CD14-positive monocyte (primary cell): ENCODE results near the gene CABCOCO1. TPM values are rescaled to one million over a fixed set of nuclear protein-coding genes. Genes with fewer than 3 reads are reported as not detected.
A peak's percentile ranks its signal among the peaks of the same experiment; 100 is the strongest.

Source experiments
- DNase-seq, 3 donors: peaks; one replicate each; pipeline ENCODE4 v3.0.0-alpha.2; 2011 to 2022
- H2AFZ ChIP-seq: 2 replicates; pipeline ENCODE4 v1.6.0; 2012; ENCODE audit warnings: mild to moderate bottlenecking, low read depth, low read length, inconsistent platforms; ENCODE audit not compliant: insufficient read depth, poor library complexity, severe bottlenecking
- H3K27ac ChIP-seq, 2 donors: 1 replicate in 1 of 2; 2 replicates in 1 of 2; pipeline ENCODE4 v1.5.1; 2012 to 2013; ENCODE audit warnings: low read length in 2 of 2, control low read depth in 1 of 2, inconsistent platforms in 1 of 2, low read depth in 1 of 2, mild to moderate bottlenecking in 1 of 2
- H3K27me3 ChIP-seq, 2 donors: one replicate each; pipeline versions ENCODE4 v1.6.0 to v1.6.1; 2011 to 2013; ENCODE audit warnings: low read length in 2 of 2; ENCODE audit not compliant: control insufficient read depth in 2 of 2, insufficient read depth in 2 of 2
- H3K36me3 ChIP-seq, 2 donors: replicated peaks in 1 of 2; 1 replicate in 1 of 2; 2 replicates in 1 of 2; pipeline versions ENCODE4 v1.5.1 to v1.6.1; 2012 to 2013; ENCODE audit warnings: low read length in 2 of 2, control low read depth in 1 of 2, inconsistent platforms in 1 of 2, mild to moderate bottlenecking in 1 of 2; ENCODE audit not compliant: insufficient read depth in 2 of 2, control insufficient read depth in 1 of 2
- H3K4me1 ChIP-seq, 2 donors: 1 replicate in 1 of 2; 2 replicates in 1 of 2; pipeline versions ENCODE4 v1.5.1 to v1.6.1; 2012 to 2013; ENCODE audit warnings: low read length in 2 of 2, control low read depth in 1 of 2, inconsistent platforms in 1 of 2, mild to moderate bottlenecking in 1 of 2, moderate library complexity in 1 of 2; ENCODE audit not compliant: insufficient read depth in 2 of 2, control insufficient read depth in 1 of 2
- H3K4me2 ChIP-seq: replicated peaks from 2 replicates; pipeline ENCODE3; 2012; ENCODE audit warnings: low read length, moderate library complexity, mild to moderate bottlenecking; ENCODE audit not compliant: poor library complexity, severe bottlenecking; ENCODE audit errors: extremely low read depth
- H3K4me3 ChIP-seq, 3 experiments: fragments of 200-600 bp in 1 of 3; sonication (generic) in 1 of 3; replicated peaks in 1 of 3; 1 replicate in 2 of 3; 2 replicates in 1 of 3; pipeline ENCODE4 v1.5.1; 2011 to 2013; ENCODE audit warnings: low read length in 3 of 3, mild to moderate bottlenecking in 3 of 3, control low read depth in 2 of 3, low read depth in 2 of 3, inconsistent platforms in 1 of 3, moderate library complexity in 1 of 3
- H3K79me2 ChIP-seq: 2 replicates; pipeline ENCODE4 v1.6.0; 2012; ENCODE audit warnings: mild to moderate bottlenecking, control low read depth, inconsistent platforms, low read length, moderate library complexity; ENCODE audit not compliant: insufficient read depth
- H3K9ac ChIP-seq: 2 replicates; pipeline ENCODE4 v1.6.0; 2017; ENCODE audit warnings: low read length, mild to moderate bottlenecking; ENCODE audit not compliant: insufficient read depth, poor library complexity, severe bottlenecking
- H3K9me3 ChIP-seq, 2 donors: replicated peaks in 1 of 2; 1 replicate in 1 of 2; 2 replicates in 1 of 2; pipeline versions ENCODE4 v1.5.1 to v1.6.1; 2012 to 2013; ENCODE audit warnings: low read length in 2 of 2, control low read depth in 1 of 2; ENCODE audit not compliant: control insufficient read depth in 1 of 2, insufficient read depth in 1 of 2
- H4K20me1 ChIP-seq: 2 replicates; pipeline ENCODE4 v1.6.0; 2012; ENCODE audit warnings: mild to moderate bottlenecking, low read length, control low read depth, moderate library complexity; ENCODE audit not compliant: insufficient read depth
- H3K27ac Mint-ChIP-seq, 7 donors: one replicate each; pipeline ENCODE4 v1.8.0; 2020; ENCODE audit warnings: mild to moderate bottlenecking in 7 of 7, mixed read lengths in 7 of 7, moderate library complexity in 6 of 7, inconsistent platforms in 2 of 7
- H3K27me3 Mint-ChIP-seq, 3 donors: one replicate each; pipeline ENCODE4 v1.8.0; 2021 to 2022; ENCODE audit warnings: low read depth in 3 of 3, mild to moderate bottlenecking in 3 of 3, mixed read lengths in 3 of 3, moderate library complexity in 3 of 3, inconsistent platforms in 1 of 3
- H3K36me3 Mint-ChIP-seq, 2 donors: one replicate each; pipeline ENCODE4 v1.8.0; 2020; ENCODE audit warnings: mixed read lengths in 2 of 2, inconsistent platforms in 1 of 2, mild to moderate bottlenecking in 1 of 2
- H3K4me1 Mint-ChIP-seq: one replicate; pipeline ENCODE4 v1.8.0; 2020; ENCODE audit warnings: mild to moderate bottlenecking, mixed read lengths
- H3K4me3 Mint-ChIP-seq, 2 donors: one replicate each; pipeline ENCODE4 v1.8.0; 2020; ENCODE audit warnings: mild to moderate bottlenecking in 2 of 2, mixed read lengths in 2 of 2, moderate library complexity in 1 of 2
- H3K9me3 Mint-ChIP-seq, 7 donors: one replicate each; pipeline ENCODE4 v1.8.0; 2020 to 2022; ENCODE audit warnings: mixed read lengths in 7 of 7, mild to moderate bottlenecking in 6 of 7, moderate library complexity in 6 of 7, inconsistent platforms in 2 of 7
- CTCF ChIP-seq: fragments of 200-600 bp; IDR thresholded peaks from one replicate; pipeline ENCODE4 v1.8.0; 2022; ENCODE audit warnings: antibody characterized with exemption, mild to moderate bottlenecking
- WGBS: methylation state at CpG from one replicate; pipeline ENCODE4 v1.1.5; 2013; ENCODE audit warnings: missing lambda C conversion rate; ENCODE audit not compliant: insufficient coverage; 5-methylcytosine and 5-hydroxymethylcytosine counted together
- intact Hi-C, 2 donors: fragments of 100-400 bp; cut with micrococcal nuclease; formaldehyde crosslinking; loops; one replicate each; pipeline versions ENCODE4 v1.15.0 to v1.15.1; 2023
- polyA plus RNA-seq, 3 donors: library from polyadenylated mRNA; depleted of rRNA in 1 of 3; unstranded in 2 of 3; stranded (reverse) in 1 of 3; fragments of 300-500 nt in 2 of 3; fragments of >200 nt in 1 of 3; fragmentation: Illumina TruSeq in 2 of 3; gene quantifications; 1 replicate in 2 of 3; 2 replicates in 1 of 3; pipeline ENCODE4 v1.2.3, GENCODE V29; 2012 to 2021

Gene CABCOCO1
- polyA plus RNA-seq, 3 donors = not detected

GRCh38 chr10:61804414-61804813 is 141.7 kb downstream of the CABCOCO1 start:
- intact Hi-C loops = no loop called here
- TF ChIP-seq CTCF = no peak
- no peaks in the 10 kb centered on the region for H3K79me2 ChIP-seq
- H3K4me1 ChIP-seq = peaks cover 0 to 4% of the 10 kb centered on the region in 2 donors
- no peak overlapping the region for H3K4me3 ChIP-seq
- no peaks in the 10 kb centered on the region for H3K27me3 ChIP-seq
- Mint-ChIP-seq H3K4me1 (peaks cover 6% of the 10 kb centered on the region), H3K27ac (no peak overlapping the region), H3K9me3 (peaks cover 0 to 8% (median 0%) of the 10 kb centered on the region in 7 donors), H3K4me3 (no peak overlapping the region), H3K36me3 (no peaks in the 10 kb centered on the region), H3K27me3 (peaks cover 0 to 2% (median 0%) of the 10 kb centered on the region in 3 donors)
- peak in 1 of 3 donors; percentile 2 for DNase-seq
- H3K4me2 ChIP-seq = no peak overlapping the region
- no peak overlapping the region for H3K27ac ChIP-seq
- no peaks in the 10 kb centered on the region for H3K9me3 ChIP-seq
- WGBS = no CpG with 5 or more reads among the region's 1 CpG
- no peaks in the 10 kb centered on the region for H4K20me1 ChIP-seq
- no peak overlapping the region for H3K9ac ChIP-seq
- H2AFZ ChIP-seq = no peak overlapping the region
- H3K36me3 ChIP-seq = no peaks in the 10 kb centered on the region

GRCh38 chr10:61805091-61805490 is 142.4 kb downstream of the CABCOCO1 start:
- Histone ChIP-seq H3K9me3 (no peaks in the 10 kb centered on the region), H3K4me1 (peaks cover 0 to 4% of the 10 kb centered on the region in 2 donors), H2AFZ (no peak overlapping the region), H3K4me2 (no peak overlapping the region), H3K4me3 (no peak overlapping the region), H3K27me3 (no peaks in the 10 kb centered on the region), H3K27ac (no peak overlapping the region), H4K20me1 (no peaks in the 10 kb centered on the region), H3K36me3 (no peaks in the 10 kb centered on the region), H3K9ac (no peak overlapping the region), H3K79me2 (no peaks in the 10 kb centered on the region)
- intact Hi-C loops = no loop called here
- Mint-ChIP-seq H3K4me1 (peaks cover 6% of the 10 kb centered on the region), H3K9me3 (peaks cover 0 to 8% (median 0%) of the 10 kb centered on the region in 7 donors), H3K36me3 (no peaks in the 10 kb centered on the region), H3K27me3 (peaks cover 0 to 2% (median 0%) of the 10 kb centered on the region in 3 donors), H3K4me3 (no peak overlapping the region), H3K27ac (peak overlapping the region in 1 of 7 donors; percentile 37)
- no peak for DNase-seq
- no CpG with 5 or more reads among the region's 3 CpGs for WGBS
- no peak for TF ChIP-seq CTCF
